Occipital lobe (tissue), 2 donors: ENCODE data around the gene POSTN. TPM values are rescaled to one million over a fixed set of nuclear protein-coding genes. Genes with fewer than 3 reads are reported as not detected.
"Not testable (repeated sequence)": the region's sequence is repeated elsewhere in the genome, so short reads cannot be mapped to it uniquely, and the experiment has no call there.

Source experiments
- DNase-seq: peaks from one replicate; lab custom pipeline; 2025; lab: John Stamatoyannopoulos, UW
- total RNA-seq: library from RNA; depleted of rRNA; stranded (reverse); fragments of >200 nt; gene quantifications from one replicate; pipeline ENCODE4 v1.2.3, GENCODE V29; 2014

The POSTN gene
- total RNA-seq, 1 donor from 2014 or later = 3.4 TPM

GRCh38 chr13:37597477-37598025 is 1.0 kb downstream of the POSTN start:
- no peak for DNase-seq

DNA sequence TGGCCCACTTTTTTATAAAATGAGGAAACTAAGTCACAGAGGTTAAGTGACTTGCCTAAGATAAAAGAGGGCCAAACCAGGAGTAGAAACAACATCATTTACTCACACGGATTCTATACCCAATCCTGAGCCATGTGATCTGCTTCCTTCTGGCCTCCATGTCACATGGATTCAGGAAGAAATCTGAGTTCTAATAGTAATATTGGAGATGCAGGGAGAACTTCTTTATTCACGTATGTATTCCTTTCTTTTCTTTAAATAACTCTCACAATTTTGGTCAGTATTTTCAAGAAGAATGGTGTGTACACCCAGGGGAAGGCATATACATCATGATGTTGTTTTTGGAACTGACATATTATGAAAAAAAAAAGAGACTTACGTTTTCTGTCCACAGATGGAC is 1.8 kb downstream of the POSTN start:
- no peak for DNase-seq

- DNase-seq = no peak
These were observed 3.4 kb downstream of the POSTN start for GRCh38 chr13:37595162-37595561.

DNA sequence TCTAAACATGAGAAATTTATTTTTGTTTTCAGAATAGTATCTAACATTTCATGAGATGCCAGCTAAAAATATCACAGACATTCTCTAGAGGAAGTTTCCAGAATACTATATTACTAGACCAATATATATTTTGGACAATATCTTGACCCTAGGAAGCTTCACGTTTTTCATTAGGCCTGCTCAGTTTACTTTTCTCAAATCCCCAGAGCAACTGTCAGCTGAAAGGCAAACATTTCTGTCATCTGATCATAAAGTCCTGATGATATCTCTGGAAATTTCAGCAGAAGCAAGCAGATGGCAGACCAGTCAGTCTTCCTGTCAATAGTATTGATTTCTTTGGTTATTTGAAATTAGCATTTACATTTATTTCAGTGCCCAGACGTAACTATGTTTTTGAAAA is 4.0 kb downstream of the POSTN start:
- no peak for DNase-seq

- DNase-seq = not testable (repeated sequence)
These were observed 9.2 kb downstream of the POSTN start for GRCh38 chr13:37589381-37589780.

DNA sequence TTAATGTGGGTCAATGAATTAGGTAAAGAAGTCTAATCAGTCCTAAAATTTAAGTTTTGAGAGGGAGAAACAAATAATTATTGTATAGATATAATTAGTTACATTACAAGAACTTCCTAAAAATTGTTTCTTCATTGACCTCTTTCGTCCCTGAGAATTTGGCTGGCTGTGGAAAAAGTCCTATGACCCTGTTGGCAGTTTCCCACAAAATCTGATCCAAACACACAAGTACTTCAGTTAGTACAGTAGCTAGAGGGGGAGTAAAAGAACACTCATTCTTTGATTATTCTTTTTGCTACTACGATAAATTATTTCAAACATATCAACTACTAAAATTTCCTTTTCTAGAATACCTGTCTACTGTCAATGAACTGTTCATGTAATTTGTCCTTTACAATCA is 11.3 kb downstream of the POSTN start:
- DNase-seq = no peak

- DNase-seq = no peak
These were observed 12.4 kb downstream of the POSTN start for GRCh38 chr13:37586164-37586563.

- DNase-seq = no peak
These were observed 13.0 kb downstream of the POSTN start for GRCh38 chr13:37585541-37585940.

DNA sequence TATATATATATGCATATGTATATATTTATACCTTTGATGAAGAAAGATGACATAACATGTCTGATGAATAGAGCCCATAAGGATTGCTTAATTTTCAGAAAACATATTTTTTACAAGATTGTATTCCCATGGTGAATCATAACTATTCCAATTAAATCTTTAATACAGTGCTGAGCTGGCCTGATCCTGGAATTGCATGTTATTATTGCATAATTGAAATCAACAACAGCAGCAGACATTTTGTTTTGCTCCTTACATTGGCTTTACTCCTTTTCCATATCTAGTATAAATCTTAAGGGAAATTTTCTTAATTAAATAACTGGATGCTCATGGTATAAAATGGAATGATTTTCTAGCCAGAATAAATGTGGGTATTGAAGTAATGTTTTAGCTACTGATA is 22.0 kb downstream of the POSTN start:
- DNase-seq = no peak

- DNase-seq = no peak
These were observed 33.1 kb downstream of the POSTN start for GRCh38 chr13:37565425-37565824.

DNA sequence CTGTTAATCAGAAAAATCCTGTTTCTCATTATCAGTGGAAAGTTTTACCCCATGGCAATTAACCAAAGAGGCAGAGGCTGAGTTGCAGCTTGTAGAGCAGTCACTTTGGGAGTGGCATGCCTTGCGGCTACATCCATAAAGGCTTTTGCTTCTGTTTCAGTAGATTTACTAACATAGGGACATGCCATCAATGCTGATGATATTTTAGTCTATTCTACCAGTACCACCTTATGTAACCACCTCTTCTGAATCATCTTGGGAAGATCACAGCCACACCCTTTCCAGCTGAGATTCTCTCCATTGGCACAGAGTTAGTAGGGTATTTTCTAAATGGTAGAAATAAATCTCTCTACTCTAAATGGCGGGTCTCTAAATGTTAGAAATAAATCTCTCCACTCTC is 37.5 kb downstream of the POSTN start:
- DNase-seq = no peak

- no peak for DNase-seq
These were observed 38.0 kb downstream of the POSTN start for GRCh38 chr13:37560526-37560925.

DNA sequence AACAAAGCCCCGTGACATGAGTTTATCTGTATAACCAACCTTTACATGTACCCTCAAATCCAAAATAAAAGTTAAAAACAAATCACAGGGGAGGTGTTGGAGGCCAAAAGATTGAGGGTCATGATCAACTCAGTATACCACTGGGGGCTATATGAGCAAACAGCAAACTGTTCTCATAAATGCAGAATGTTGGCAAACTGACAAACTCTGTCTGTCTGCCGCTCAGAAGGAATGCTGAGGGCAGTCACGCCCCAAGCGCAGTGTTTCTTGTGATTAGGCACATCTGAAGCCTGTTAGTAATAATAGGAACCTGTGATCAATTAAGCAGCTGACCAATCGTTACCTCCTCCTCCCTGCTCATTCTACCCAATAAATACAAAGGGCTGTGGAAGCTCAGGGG is 39.8 kb downstream of the POSTN start:
- not testable (repeated sequence) for DNase-seq

DNA sequence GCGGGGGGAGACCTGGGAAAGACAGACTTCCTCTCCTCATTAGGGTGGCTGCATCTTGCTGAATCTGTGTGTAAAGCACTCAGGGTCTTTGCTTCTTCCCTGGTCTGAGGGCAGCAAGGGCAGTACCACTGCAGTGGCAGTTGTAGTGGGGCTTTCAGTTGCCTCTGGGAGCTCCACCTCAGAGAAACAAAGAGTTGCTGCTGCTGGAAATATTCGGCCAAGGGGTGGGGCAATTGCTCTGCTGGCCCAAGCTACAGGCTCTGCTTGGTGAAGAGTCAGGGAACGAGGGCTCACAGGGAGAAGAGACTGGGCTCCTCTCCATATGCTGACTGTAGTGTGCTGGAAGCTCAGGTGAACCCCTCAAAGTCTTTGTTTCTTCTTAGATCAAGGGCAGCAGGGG is 52.5 kb downstream of the POSTN start:
- DNase-seq = no peak

GRCh38 chr13:37544995-37545394 is 53.6 kb downstream of the POSTN start:
- no peak for DNase-seq

DNA sequence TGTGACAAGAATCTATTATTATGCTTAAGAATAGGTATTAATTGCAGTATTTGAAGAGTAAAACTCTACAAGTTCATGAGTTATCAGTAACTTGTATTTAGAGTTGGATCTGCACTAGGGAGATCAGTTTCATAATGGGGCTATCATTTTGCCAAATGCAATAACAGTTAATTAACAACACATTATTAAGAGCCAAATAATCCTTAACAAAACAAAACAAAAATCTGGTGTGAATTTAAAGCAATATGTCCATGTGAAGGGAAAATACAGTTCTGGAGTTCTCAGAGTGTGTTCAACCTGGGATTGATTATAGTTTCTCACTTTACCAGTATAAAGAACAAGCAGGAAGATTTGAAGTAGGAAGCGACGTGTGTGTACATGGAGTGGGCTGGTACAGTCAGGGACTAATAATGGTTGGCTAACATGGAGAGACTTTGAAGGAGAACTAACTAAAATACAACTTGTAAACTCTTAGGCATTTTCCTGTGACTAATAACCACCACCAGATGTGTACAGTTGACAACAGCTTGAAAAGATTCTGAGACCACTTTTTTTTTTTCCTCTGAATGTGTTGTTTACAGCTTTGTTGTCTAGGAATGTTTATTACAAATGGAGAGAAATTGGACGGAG is 58.5 kb downstream of the POSTN start:
- no peak for DNase-seq

DNA sequence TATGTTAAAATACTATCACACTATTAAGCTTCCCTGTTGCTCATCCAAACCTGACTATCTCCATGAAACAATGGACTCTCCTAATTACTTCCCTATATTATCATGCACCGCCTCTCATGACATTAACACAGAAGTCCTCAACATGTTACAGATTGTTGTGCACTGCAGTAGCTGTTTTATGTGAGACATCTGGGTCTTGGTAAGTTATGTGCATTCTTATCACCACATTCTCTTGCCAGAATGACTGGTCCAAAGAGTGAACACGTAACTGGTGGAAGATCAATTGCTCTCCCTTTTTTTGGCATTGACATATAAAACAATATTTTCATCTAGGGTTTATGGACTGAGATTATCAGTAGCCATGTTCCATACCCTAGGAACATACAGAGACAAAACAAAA is 59.4 kb downstream of the POSTN start:
- DNase-seq = no peak

DNA sequence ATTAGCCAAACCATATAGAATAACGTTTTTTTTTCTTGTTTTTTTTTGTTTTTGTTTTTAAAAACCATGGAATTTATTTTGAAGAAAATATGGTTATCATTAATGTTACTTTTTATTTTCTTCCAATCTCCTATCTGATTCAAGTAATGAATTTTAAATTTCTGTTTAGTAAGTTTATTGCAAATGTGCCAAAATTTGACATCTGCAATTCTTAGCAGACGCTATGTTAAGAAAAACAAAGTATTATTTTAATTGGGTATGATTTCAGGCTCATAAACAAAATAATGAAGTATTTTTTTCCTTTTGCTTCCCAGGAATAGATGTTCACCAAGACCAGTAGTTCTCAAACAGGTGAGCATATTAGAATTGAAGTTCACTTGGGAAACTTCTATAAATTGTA is 63.1 kb downstream of the POSTN start:
- no peak for DNase-seq

GRCh38 chr13:37534676-37535075 is 63.9 kb downstream of the POSTN start:
- DNase-seq = no peak

GRCh38 chr13:37534181-37534580 is 64.4 kb downstream of the POSTN start:
- no peak for DNase-seq

DNA sequence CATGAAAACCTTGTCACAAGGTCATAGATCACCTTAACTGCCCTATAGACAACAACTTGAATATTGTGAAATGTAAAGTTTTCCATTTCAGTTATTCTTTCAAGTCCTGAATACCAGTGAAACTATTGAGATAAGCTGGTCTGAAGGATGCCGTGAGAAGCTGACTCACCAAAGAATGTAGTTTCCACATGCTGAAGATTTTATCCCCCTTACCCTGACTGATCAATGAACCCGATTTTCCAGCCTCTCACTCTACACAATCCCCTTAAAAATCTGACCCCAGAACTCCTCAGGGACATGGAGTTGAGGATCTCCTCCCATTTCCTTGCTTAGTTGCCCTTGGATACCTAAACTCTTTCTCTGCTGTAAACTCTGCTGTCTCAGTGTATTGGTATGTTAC is 67.5 kb downstream of the POSTN start:
- no peak for DNase-seq

GRCh38 chr13:37529751-37530385 is 68.7 kb downstream of the POSTN start:
- DNase-seq = no peak

DNA sequence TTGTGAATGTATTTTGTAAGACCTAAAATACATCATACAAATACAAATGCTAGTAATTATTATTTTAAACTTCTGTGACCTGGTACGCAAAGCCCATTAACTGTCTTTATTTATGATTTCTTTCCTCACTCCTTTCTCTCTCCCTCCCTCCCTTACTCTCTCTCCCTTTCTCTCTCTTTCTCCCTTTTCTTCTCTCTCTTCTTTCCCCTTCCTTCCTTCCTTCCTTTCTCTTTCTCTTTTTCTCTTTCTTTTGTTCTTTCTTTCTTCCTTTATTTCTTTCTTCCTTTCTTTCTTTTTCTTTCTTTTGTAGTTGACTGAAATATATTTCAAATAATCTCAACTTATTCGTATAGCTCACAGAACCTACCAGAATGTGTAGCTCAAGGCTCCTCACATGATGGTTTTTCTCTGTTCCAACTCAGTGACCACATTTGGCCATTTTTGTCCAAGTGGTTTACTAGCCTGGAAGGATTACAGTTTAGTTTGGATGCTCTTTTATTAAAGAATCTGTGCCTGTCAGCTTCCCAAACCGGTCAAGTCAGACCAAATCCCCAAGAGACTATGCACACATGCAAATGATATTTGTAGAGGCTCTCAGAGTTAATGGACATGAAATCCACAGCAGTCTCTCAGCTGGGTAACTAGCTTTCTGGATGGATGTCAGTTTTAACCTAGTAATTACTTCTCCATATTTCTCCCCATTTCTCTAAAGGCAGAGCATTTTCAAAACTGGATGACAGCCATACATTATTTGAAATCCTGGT is 71.7 kb downstream of the POSTN start:
- no peak for DNase-seq
